Caco-2 (cell line): ENCODE results near the gene SMS. TPM values are rescaled to one million over a fixed set of nuclear protein-coding genes. Genes with fewer than 3 reads are reported as not detected.

ENCODE experiments used
- BruUV-seq: library from RNA; stranded (reverse); fragments of 400-500 nt; replicated peaks from 2 replicates; lab custom pipeline; 2021; lab: Mats Ljungman, UMichigan
- CTCF ChIA-PET: fragments of 300-600 bp; sonication (Branson Sonifier 250); formaldehyde crosslinking; loops from one replicate; lab custom pipeline; 2022; ENCODE audit warnings: antibody characterized with exemption; lab: Charles Lee
- POLR2A ChIA-PET: fragments of 300-600 bp; sonication (Branson Sonifier 250); formaldehyde crosslinking; loops from one replicate; lab custom pipeline; 2022; ENCODE audit warnings: antibody characterized with exemption; lab: Charles Lee
- DNase-seq, 2 experiments: peaks; one replicate each; pipeline versions ENCODE4 v3.0.0 to v3.0.0-alpha.2; 2020 to 2022
- H3K27me3 ChIP-seq: replicated peaks from 2 replicates; pipeline ENCODE4 v1.6.0; 2011; ENCODE audit warnings: low read length; ENCODE audit not compliant: control insufficient read depth, insufficient read depth
- H3K36me3 ChIP-seq: 2 replicates; pipeline ENCODE4 v1.5.1; 2011; ENCODE audit warnings: low read length; ENCODE audit not compliant: control insufficient read depth, insufficient read depth
- H3K4me1 ChIP-seq: fragments of 250-450 bp; sonication (Bioruptor Pico); 2 replicates; pipeline ENCODE4 v1.5.1; 2020; ENCODE audit warnings: mild to moderate bottlenecking
- H3K4me3 ChIP-seq: 2 replicates; pipeline ENCODE4 v1.5.1; 2011; ENCODE audit warnings: low read depth, mild to moderate bottlenecking, control low read depth, low read length
- H3K9me3 ChIP-seq: fragments of 250-450 bp; sonication (Bioruptor Pico); 2 replicates; pipeline ENCODE4 v1.5.1; 2020; ENCODE audit warnings: mild to moderate bottlenecking, moderate library complexity
- H3K27ac Mint-ChIP-seq: one replicate; pipeline ENCODE4 v1.8.0; 2022; ENCODE audit warnings: mixed read lengths; ENCODE audit not compliant: unreplicated experiment
- H3K27me3 Mint-ChIP-seq: one replicate; pipeline ENCODE4 v1.8.0; 2022; ENCODE audit warnings: mixed read lengths; ENCODE audit not compliant: insufficient read depth, unreplicated experiment
- H3K36me3 Mint-ChIP-seq: one replicate; pipeline ENCODE4 v1.8.0; 2022; ENCODE audit warnings: mild to moderate bottlenecking, mixed read lengths; ENCODE audit not compliant: insufficient read depth, unreplicated experiment
- H3K4me1 Mint-ChIP-seq: one replicate; pipeline ENCODE4 v1.8.0; 2022; ENCODE audit warnings: low read depth, mixed read lengths; ENCODE audit not compliant: unreplicated experiment
- H3K4me3 Mint-ChIP-seq: one replicate; pipeline ENCODE4 v1.8.0; 2022; ENCODE audit warnings: mild to moderate bottlenecking, moderate library complexity, mixed read lengths; ENCODE audit not compliant: unreplicated experiment
- H3K9me3 Mint-ChIP-seq: one replicate; pipeline ENCODE4 v1.8.0; 2022; ENCODE audit warnings: mixed read lengths; ENCODE audit not compliant: unreplicated experiment
- CTCF ChIP-seq, 2 experiments: fragments of 200-600 bp in 1 of 2; IDR thresholded peaks; 1 replicate in 1 of 2; 2 replicates in 1 of 2; pipeline versions ENCODE4 v1.5.1 to v1.8.0; 2011 to 2022; ENCODE audit warnings: antibody characterized with exemption in 1 of 2, control low read depth in 1 of 2, inconsistent platforms in 1 of 2, low read depth in 1 of 2, low read length in 1 of 2, mild to moderate bottlenecking in 1 of 2, moderate library complexity in 1 of 2; ENCODE audit not compliant: insufficient read depth in 1 of 2, severe bottlenecking in 1 of 2, unreplicated experiment in 1 of 2
- intact Hi-C: fragments of 100-400 bp; cut with micrococcal nuclease; formaldehyde crosslinking; loops from one replicate; pipeline ENCODE4 v1.10.0; 2022; ENCODE audit not compliant: unreplicated experiment
- total RNA-seq: library from RNA; stranded (reverse); gene quantifications from 2 replicates; pipeline ENCODE4 v1.2.3, GENCODE V29; 2022

The SMS gene
- total RNA-seq, 1 experiment from 2014 or later: 158 TPM

- Histone ChIP-seq H3K27me3 (no peaks in the 10 kb centered on the region), H3K9me3 (no peaks in the 10 kb centered on the region), H3K4me1 (no peaks in the 10 kb centered on the region), H3K36me3 (no peaks in the 10 kb centered on the region; the same call in 1 of the 2 replicates), H3K4me3 (no peak overlapping the region)
- H3K27ac Mint-ChIP-seq: no peak overlapping the region
- H3K4me3 Mint-ChIP-seq: no peak overlapping the region
- H3K4me1 Mint-ChIP-seq: no peaks in the 10 kb centered on the region
- no peak for TF ChIP-seq CTCF (IDR thresholded peaks at IDR 0.05; ENCODE audit: insufficient read depth in 1 of 2, low read depth in 1 of 2, low read length in 1 of 2, severe bottlenecking in 1 of 2, unreplicated experiment in 1 of 2)
- no peaks in the 10 kb centered on the region for H3K9me3 Mint-ChIP-seq
- intact Hi-C loops: no loop called here
- no TSS peak for BruUV-seq
- no peak for DNase-seq
- peaks cover 58% of the 10 kb centered on the region for H3K36me3 Mint-ChIP-seq
- POLR2A ChIA-PET: no interaction called here
- CTCF ChIA-PET: no interaction called here
- no peaks in the 10 kb centered on the region for H3K27me3 Mint-ChIP-seq
Measured at GRCh38 chrX:21993265-21993664, 52.8 kb downstream of the SMS start.

GRCh38 chrX:21996872-21997455, 56.5 kb downstream of the SMS start:
- Mint-ChIP-seq H3K4me1 (no peaks in the 10 kb centered on the region), H3K36me3 (peaks cover 23% of the 10 kb centered on the region), H3K9me3 (no peaks in the 10 kb centered on the region), H3K4me3 (no peak overlapping the region), H3K27me3 (no peaks in the 10 kb centered on the region), H3K27ac (no peak overlapping the region)
- CTCF ChIA-PET: no interaction called here
- DNase-seq: no peak
- no peak for TF ChIP-seq CTCF (IDR thresholded peaks at IDR 0.05; ENCODE audit: insufficient read depth in 1 of 2, low read depth in 1 of 2, low read length in 1 of 2, severe bottlenecking in 1 of 2, unreplicated experiment in 1 of 2)
- Histone ChIP-seq H3K9me3 (no peaks in the 10 kb centered on the region), H3K36me3 (no peaks in the 10 kb centered on the region; the same call in 1 of the 2 replicates), H3K4me3 (no peak overlapping the region), H3K27me3 (no peaks in the 10 kb centered on the region), H3K4me1 (no peaks in the 10 kb centered on the region)
- intact Hi-C loops: no loop called here
- POLR2A ChIA-PET: no interaction called here
- no TSS peak for BruUV-seq

- no peak overlapping the region for H3K27ac Mint-ChIP-seq
- no peaks in the 10 kb centered on the region for H3K4me1 ChIP-seq
- CTCF ChIA-PET: no interaction called here
- H3K9me3 ChIP-seq: no peaks in the 10 kb centered on the region
- TF ChIP-seq CTCF (IDR thresholded peaks at IDR 0.05; ENCODE audit: insufficient read depth in 1 of 2, low read depth in 1 of 2, low read length in 1 of 2, severe bottlenecking in 1 of 2, unreplicated experiment in 1 of 2): no peak
- POLR2A ChIA-PET: no interaction called here
- H3K4me3 Mint-ChIP-seq: no peak overlapping the region
- H3K4me1 Mint-ChIP-seq: no peaks in the 10 kb centered on the region
- H3K27me3 Mint-ChIP-seq: no peaks in the 10 kb centered on the region
- H3K4me3 ChIP-seq: no peak overlapping the region
- intact Hi-C loops: no loop called here
- no TSS peak for BruUV-seq
- no peak for DNase-seq
- H3K36me3 ChIP-seq: no peaks in the 10 kb centered on the region; the same call in 1 of the 2 replicates
- peaks cover 31% of the 10 kb centered on the region for H3K36me3 Mint-ChIP-seq
- no peaks in the 10 kb centered on the region for H3K27me3 ChIP-seq
- no peaks in the 10 kb centered on the region for H3K9me3 Mint-ChIP-seq
Measured at GRCh38 chrX:21998037-21998436, 57.5 kb downstream of the SMS start.
